ENCODE measurements around the gene FERMT3.

DNA sequence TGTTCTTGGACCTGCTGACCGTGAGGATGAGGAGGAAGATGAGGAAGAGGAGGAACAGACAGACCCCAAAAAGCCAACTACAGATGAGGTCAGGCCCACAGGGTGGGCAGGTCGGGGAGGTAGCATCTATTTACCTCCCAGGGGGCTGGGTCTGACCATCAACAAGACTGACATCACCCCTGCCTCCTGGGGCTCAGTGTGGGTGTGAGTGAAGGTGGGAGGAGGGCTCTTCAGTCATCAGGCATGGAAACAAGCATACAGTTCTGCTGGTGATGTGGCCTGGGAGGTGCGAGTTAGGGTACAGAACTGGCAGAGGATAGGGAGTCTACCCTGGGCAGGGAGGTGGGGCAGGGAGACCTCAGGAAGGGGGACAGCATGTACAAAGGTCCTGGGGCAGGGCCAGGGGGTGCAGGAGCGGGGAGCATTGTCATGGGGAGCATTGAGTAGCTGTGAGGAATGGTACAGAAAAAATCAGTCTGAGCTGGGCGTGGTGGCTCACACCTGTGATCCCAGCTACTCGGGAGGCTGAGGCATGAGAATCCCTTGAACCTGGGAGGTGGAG, 53.7 kb downstream of the FERMT3 start:
- TF ChIP-seq, protein P1, sequence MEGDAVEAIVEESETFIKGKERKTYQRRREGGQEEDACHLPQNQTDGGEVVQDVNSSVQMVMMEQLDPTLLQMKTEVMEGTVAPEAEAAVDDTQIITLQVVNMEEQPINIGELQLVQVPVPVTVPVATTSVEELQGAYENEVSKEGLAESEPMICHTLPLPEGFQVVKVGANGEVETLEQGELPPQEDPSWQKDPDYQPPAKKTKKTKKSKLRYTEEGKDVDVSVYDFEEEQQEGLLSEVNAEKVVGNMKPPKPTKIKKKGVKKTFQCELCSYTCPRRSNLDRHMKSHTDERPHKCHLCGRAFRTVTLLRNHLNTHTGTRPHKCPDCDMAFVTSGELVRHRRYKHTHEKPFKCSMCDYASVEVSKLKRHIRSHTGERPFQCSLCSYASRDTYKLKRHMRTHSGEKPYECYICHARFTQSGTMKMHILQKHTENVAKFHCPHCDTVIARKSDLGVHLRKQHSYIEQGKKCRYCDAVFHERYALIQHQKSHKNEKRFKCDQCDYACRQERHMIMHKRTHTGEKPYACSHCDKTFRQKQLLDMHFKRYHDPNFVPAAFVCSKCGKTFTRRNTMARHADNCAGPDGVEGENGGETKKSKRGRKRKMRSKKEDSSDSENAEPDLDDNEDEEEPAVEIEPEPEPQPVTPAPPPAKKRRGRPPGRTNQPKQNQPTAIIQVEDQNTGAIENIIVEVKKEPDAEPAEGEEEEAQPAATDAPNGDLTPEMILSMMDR (IDR thresholded peaks at IDR 0.05), result no peak
- TF ChIP-seq FOXJ3 (CRISPR knock-in tag; IDR thresholded peaks at IDR 0.05), result no peak
- TF ChIP-seq POLR2AphosphoS5 (IDR thresholded peaks at IDR 0.05; ENCODE audit: low read depth, low read length), result no peak
- TF ChIP-seq, protein P2, sequence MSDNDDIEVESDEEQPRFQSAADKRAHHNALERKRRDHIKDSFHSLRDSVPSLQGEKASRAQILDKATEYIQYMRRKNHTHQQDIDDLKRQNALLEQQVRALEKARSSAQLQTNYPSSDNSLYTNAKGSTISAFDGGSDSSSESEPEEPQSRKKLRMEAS (IDR thresholded peaks at IDR 0.05; ENCODE audit: low read depth), result no peak
- no peak for TF ChIP-seq JUND (IDR thresholded peaks at IDR 0.05)
- TF ChIP-seq, protein P3, sequence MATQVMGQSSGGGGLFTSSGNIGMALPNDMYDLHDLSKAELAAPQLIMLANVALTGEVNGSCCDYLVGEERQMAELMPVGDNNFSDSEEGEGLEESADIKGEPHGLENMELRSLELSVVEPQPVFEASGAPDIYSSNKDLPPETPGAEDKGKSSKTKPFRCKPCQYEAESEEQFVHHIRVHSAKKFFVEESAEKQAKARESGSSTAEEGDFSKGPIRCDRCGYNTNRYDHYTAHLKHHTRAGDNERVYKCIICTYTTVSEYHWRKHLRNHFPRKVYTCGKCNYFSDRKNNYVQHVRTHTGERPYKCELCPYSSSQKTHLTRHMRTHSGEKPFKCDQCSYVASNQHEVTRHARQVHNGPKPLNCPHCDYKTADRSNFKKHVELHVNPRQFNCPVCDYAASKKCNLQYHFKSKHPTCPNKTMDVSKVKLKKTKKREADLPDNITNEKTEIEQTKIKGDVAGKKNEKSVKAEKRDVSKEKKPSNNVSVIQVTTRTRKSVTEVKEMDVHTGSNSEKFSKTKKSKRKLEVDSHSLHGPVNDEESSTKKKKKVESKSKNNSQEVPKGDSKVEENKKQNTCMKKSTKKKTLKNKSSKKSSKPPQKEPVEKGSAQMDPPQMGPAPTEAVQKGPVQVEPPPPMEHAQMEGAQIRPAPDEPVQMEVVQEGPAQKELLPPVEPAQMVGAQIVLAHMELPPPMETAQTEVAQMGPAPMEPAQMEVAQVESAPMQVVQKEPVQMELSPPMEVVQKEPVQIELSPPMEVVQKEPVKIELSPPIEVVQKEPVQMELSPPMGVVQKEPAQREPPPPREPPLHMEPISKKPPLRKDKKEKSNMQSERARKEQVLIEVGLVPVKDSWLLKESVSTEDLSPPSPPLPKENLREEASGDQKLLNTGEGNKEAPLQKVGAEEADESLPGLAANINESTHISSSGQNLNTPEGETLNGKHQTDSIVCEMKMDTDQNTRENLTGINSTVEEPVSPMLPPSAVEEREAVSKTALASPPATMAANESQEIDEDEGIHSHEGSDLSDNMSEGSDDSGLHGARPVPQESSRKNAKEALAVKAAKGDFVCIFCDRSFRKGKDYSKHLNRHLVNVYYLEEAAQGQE (IDR thresholded peaks at IDR 0.05; ENCODE audit: low read depth, low read length), result no peak
- TF ChIP-seq EP300 (IDR thresholded peaks at IDR 0.05; ENCODE audit: borderline replicate concordance in 1 of 2, low read depth in 1 of 2, low read length in 1 of 2), result no peak

All from SK-N-SH (cell line).